ENCODE data around the gene MCRS1.

Gene MCRS1

DNA sequence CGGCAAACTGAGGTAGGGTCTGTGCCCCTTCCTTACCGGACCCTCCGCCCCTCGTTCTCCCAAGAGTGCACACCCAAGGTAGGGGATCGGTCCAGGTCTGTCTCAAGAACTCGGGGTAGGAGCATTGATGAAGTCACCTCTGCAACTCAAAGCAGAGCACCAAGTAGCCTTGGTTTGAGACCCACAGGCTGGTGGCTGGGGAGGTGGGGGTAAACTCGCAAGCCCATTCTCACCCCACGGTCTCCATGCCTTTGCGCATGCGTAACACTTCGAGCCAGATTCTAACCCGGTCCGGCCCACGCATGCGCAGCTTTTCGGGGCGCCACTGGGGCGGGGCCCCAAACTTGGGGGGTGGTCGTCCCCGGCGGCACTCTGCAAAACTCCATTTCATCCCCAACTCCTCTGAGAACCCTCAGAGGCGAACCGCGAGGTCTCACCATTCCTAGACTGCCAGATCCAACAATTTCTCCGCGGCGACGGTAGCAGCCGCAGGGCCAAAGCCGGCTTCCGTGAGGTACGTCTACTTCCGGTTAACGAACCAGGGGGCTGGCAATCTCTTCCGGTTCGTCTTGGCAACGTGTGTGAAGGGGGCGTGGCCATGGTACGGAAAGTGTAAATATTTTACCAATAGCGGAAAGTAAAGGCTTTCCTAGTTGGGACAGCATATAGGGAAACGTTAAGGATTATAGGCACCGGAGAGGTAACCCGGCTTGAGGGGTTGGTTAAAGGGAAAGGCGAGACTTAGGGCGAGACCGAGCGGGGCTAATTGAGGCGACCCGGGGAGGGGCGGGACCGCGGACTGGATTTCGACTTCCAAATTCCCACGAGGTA lies at the start of gene MCRS1 (continued):
- TF ChIP-seq ZNF843 (tag by site-specific recombination; IDR thresholded peaks at IDR 0.05) (peak; percentile 44; the same call in 1 of the 2 replicates), IKZF3 (tag by site-specific recombination; IDR thresholded peaks at IDR 0.05) (0 out of 2 replicates have a peak, but pooled peaks have one; percentile 10), ZSCAN4 (tag by site-specific recombination; IDR thresholded peaks at IDR 0.05) (peak; percentile 77), OVOL3 (tag by site-specific recombination; IDR thresholded peaks at IDR 0.05) (peak; percentile 88; the same call in 1 of the 2 replicates), KLF9 (tag by site-specific recombination; IDR thresholded peaks at IDR 0.05; ENCODE audit: low read depth) (peak; percentile 100), ZNF211 (tag by site-specific recombination; IDR thresholded peaks at IDR 0.05; ENCODE audit: low read depth) (no peak), ZNF610 (tag by site-specific recombination; IDR thresholded peaks at IDR 0.05; ENCODE audit: borderline replicate concordance) (0 out of 2 replicates have a peak, but pooled peaks have one; percentile 20), GLIS1 (tag by site-specific recombination; IDR thresholded peaks at IDR 0.05) (peak; percentile 92), KLF8 (tag by site-specific recombination; IDR thresholded peaks at IDR 0.05) (peak; percentile 94), ZNF2 (tag by site-specific recombination; IDR thresholded peaks at IDR 0.05) (peak; percentile 72), ZNF394 (tag by site-specific recombination; IDR thresholded peaks at IDR 0.05; ENCODE audit: borderline replicate concordance) (peak; percentile 25; the same call in 1 of the 2 replicates), ZEB2 (tag by site-specific recombination; IDR thresholded peaks at IDR 0.05) (peak; percentile 93), ZIC2 (tag by site-specific recombination; IDR thresholded peaks at IDR 0.05) (peak; percentile 47), HOXC10 (CRISPR knock-in tag; IDR thresholded peaks at IDR 0.05) (no peak), ZBTB8A (tag by site-specific recombination; IDR thresholded peaks at IDR 0.05) (peak; percentile 57), GLI2 (tag by site-specific recombination; IDR thresholded peaks at IDR 0.05; ENCODE audit: borderline replicate concordance, low read depth) (no peak)
- TF ChIP-seq, protein P1, sequence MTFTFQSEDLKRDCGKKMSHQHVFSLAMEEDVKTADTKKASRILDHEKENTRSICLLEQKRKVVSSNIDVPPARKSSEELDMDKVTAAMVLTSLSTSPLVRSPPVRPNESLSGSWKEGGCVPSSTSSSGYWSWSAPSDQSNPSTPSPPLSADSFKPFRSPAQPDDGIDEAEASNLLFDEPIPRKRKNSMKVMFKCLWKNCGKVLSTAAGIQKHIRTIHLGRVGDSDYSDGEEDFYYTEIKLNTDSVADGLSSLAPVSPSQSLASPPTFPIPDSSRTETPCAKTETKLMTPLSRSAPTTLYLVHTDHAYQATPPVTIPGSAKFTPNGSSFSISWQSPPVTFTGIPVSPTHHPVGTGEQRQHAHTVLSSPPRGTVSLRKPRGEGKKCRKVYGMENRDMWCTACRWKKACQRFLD (tag by site-specific recombination; IDR thresholded peaks at IDR 0.05), result peak; percentile 87

GRCh38 chr12:49616533-49617219 lies 48.7 kb upstream of the MCRS1 start:
- ChIA-PET CTCF (interaction anchor here (0.7 kb wide), 1 partner anchor 67 kb away, joined by 3 read pairs; no protein-coding TSS in a partner anchor), POLR2A (no interaction called here)
- Histone ChIP-seq H3K4me1 (ENCODE audit: control insufficient read depth, insufficient read depth, low read length) (no peaks in the 10 kb centered on the region), H3K4me3 (ENCODE audit: low read depth, low read length) (no peak overlapping the region), H3K9me3 (ENCODE audit: control insufficient read depth, insufficient read depth, low read depth, low read length) (no peaks in the 10 kb centered on the region), H3K27ac (ENCODE audit: extremely low read depth, low read depth, low read length) (no peak overlapping the region), H3K36me3 (ENCODE audit: control insufficient read depth in 2 of 2, insufficient read depth in 1 of 2, low read length in 2 of 2) (no peaks in the 10 kb centered on the region)
- TF ChIP-seq REPIN1 (tag by site-specific recombination; IDR thresholded peaks at IDR 0.05; ENCODE audit: low read depth) (no peak), PRDM6 (tag by site-specific recombination; IDR thresholded peaks at IDR 0.05) (no peak), ZNF558 (tag by site-specific recombination; IDR thresholded peaks at IDR 0.05) (no peak), MEIS1 (CRISPR knock-in tag; IDR thresholded peaks at IDR 0.05; ENCODE audit: borderline replicate concordance) (no peak), SCRT1 (tag by site-specific recombination; IDR thresholded peaks at IDR 0.05; ENCODE audit: borderline replicate concordance) (no peak), ZNF354C (tag by site-specific recombination; IDR thresholded peaks at IDR 0.05; ENCODE audit: borderline replicate concordance, low read depth) (no peak), ZBTB26 (tag by site-specific recombination; optimal IDR thresholded peaks at IDR 0.05) (no peak), ZSCAN23 (tag by site-specific recombination; IDR thresholded peaks at IDR 0.05) (no peak), ZNF394 (tag by site-specific recombination; IDR thresholded peaks at IDR 0.05; ENCODE audit: borderline replicate concordance) (no peak), KLF10 (tag by site-specific recombination; IDR thresholded peaks at IDR 0.05) (no peak), ZNF169 (tag by site-specific recombination; IDR thresholded peaks at IDR 0.05) (no peak), MZF1 (tag by site-specific recombination; IDR thresholded peaks at IDR 0.05; ENCODE audit: borderline replicate concordance) (no peak), ZNF133 (tag by site-specific recombination; IDR thresholded peaks at IDR 0.05) (no peak), ZNF514 (tag by site-specific recombination; IDR thresholded peaks at IDR 0.05) (no peak)
